ENCODE measurements around the gene DGCR6. TPM values are rescaled to one million over a fixed set of nuclear protein-coding genes. Genes with fewer than 3 reads are reported as not detected.
"Not testable (repeated sequence)": the region's sequence is repeated elsewhere in the genome, so short reads cannot be mapped to it uniquely, and the experiment has no call there.

Gene DGCR6
- total RNA-seq, 1 donor from 2014 or later = 11.2 TPM

GRCh38 chr22:18956956-18957355 lies 50.8 kb downstream of the DGCR6 start:
- ATAC-seq; intact Hi-C loops (cut with micrococcal nuclease); DNase-seq: not testable (repeated sequence)

GRCh38 chr22:18957621-18958320 lies 51.7 kb downstream of the DGCR6 start:
- intact Hi-C loops (cut with micrococcal nuclease); ATAC-seq; DNase-seq: not testable (repeated sequence)

GRCh38 chr22:18958321-18958705 lies 52.2 kb downstream of the DGCR6 start:
- intact Hi-C loops (cut with micrococcal nuclease); ATAC-seq; DNase-seq: not testable (repeated sequence)

- DNase-seq; intact Hi-C loops (cut with micrococcal nuclease); ATAC-seq: not testable (repeated sequence)
These were observed 52.6 kb downstream of the DGCR6 start for GRCh38 chr22:18958738-18959137.

GRCh38 chr22:18959266-18959665 lies 53.1 kb downstream of the DGCR6 start:
- DNase-seq; intact Hi-C loops (cut with micrococcal nuclease); ATAC-seq: not testable (repeated sequence)

GRCh38 chr22:18959741-18960140 lies 53.6 kb downstream of the DGCR6 start:
- DNase-seq; ATAC-seq; intact Hi-C loops (cut with micrococcal nuclease): not testable (repeated sequence)

GRCh38 chr22:18960166-18960820 lies 54.2 kb downstream of the DGCR6 start:
- DNase-seq = not testable (repeated sequence)

GRCh38 chr22:18961201-18961600 lies 55.1 kb downstream of the DGCR6 start:
- DNase-seq; ATAC-seq; intact Hi-C loops (cut with micrococcal nuclease): not testable (repeated sequence)

More at GRCh38 chr22:18960166-18960820, 54.2 kb downstream of the DGCR6 start:
- intact Hi-C loops (cut with micrococcal nuclease); ATAC-seq: not testable (repeated sequence)

Other genes with a start within 250 kb of the DGCR6 start
- 9.1 TPM for gene PRODH, start 30.0 kb downstream of the DGCR6 start, total RNA-seq
- gene DGCR2, start 216.1 kb downstream of the DGCR6 start, total RNA-seq = 33.1 TPM
- not detected for gene TSSK2, start 225.0 kb downstream of the DGCR6 start, total RNA-seq
- 9.3 TPM for gene ESS2, start 238.3 kb downstream of the DGCR6 start, total RNA-seq
- not detected for gene GSC2, start 244.0 kb downstream of the DGCR6 start, total RNA-seq